Loucy (cell line): ENCODE results near the gene FRAS1.

Source experiments
- H2AFZ ChIP-seq: fragments of 200-600 bp; sonication (generic); 2 replicates; pipeline ENCODE4 v1.6.0; 2016; ENCODE audit warnings: antibody characterized with exemption, mild to moderate bottlenecking, low read length, moderate library complexity
- H3F3A ChIP-seq: fragments of 200-600 bp; 2 replicates; pipeline ENCODE4 v1.6.0; 2016; ENCODE audit warnings: antibody characterized with exemption, low read depth, mild to moderate bottlenecking
- H3K27me3 ChIP-seq: fragments of 200-600 bp; sonication (generic); 2 replicates; pipeline ENCODE4 v1.6.1; 2014; ENCODE audit warnings: low read length, mild to moderate bottlenecking; ENCODE audit not compliant: insufficient read depth, poor library complexity, severe bottlenecking
- H3K36me3 ChIP-seq: fragments of 200-600 bp; sonication (generic); 2 replicates; pipeline ENCODE4 v1.6.1; 2016; ENCODE audit warnings: low read length; ENCODE audit not compliant: insufficient read depth
- H3K4me1 ChIP-seq: fragments of 200-600 bp; sonication (generic); 2 replicates; pipeline ENCODE4 v1.5.1; 2014; ENCODE audit warnings: low read length, mild to moderate bottlenecking; ENCODE audit not compliant: insufficient read depth, poor library complexity, severe bottlenecking
- H3K4me2 ChIP-seq: fragments of 200-600 bp; sonication (generic); 2 replicates; pipeline ENCODE4 v1.6.0; 2014; ENCODE audit warnings: antibody characterized with exemption, low read length, low read depth, mild to moderate bottlenecking; ENCODE audit not compliant: poor library complexity, severe bottlenecking
- H3K4me3 ChIP-seq: fragments of 200-600 bp; sonication (generic); 2 replicates; pipeline ENCODE4 v1.5.1; 2014; ENCODE audit warnings: low read length, mild to moderate bottlenecking, mixed read lengths; ENCODE audit not compliant: poor library complexity, severe bottlenecking
- H3K79me2 ChIP-seq: fragments of 200-600 bp; sonication (generic); 2 replicates; pipeline ENCODE4 v1.6.1; 2014; ENCODE audit warnings: low read length; ENCODE audit not compliant: insufficient read depth
- H3K9ac ChIP-seq: fragments of 200-600 bp; sonication (generic); 2 replicates; pipeline ENCODE4 v1.6.0; 2014; ENCODE audit warnings: mild to moderate bottlenecking, low read depth, low read length, moderate library complexity; ENCODE audit not compliant: poor library complexity, severe bottlenecking
- H3K9me2 ChIP-seq: fragments of 200-600 bp; sonication (generic); replicated peaks from 2 replicates; pipeline ENCODE4 v1.6.1; 2016; ENCODE audit warnings: low read depth, low read length, mixed read lengths
- H3K9me3 ChIP-seq: fragments of 200-600 bp; sonication (generic); 2 replicates; pipeline ENCODE4 v1.6.1; 2014; ENCODE audit warnings: mild to moderate bottlenecking, antibody characterized with exemption, low read length, low read depth; ENCODE audit not compliant: insufficient read depth
- H4K20me1 ChIP-seq: fragments of 200-600 bp; sonication (generic); 2 replicates; pipeline ENCODE4 v1.6.0; 2014; ENCODE audit warnings: antibody characterized with exemption, low read length, mild to moderate bottlenecking; ENCODE audit not compliant: insufficient read depth, poor library complexity, severe bottlenecking
- CTCF ChIP-seq: fragments of 200-600 bp; sonication (generic); conservative IDR thresholded peaks from 2 replicates; pipeline ENCODE4 v1.5.1; 2014; ENCODE audit warnings: mild to moderate bottlenecking, antibody characterized with exemption, low read length
- EZH2phosphoT487 ChIP-seq: fragments of 200-600 bp; IDR thresholded peaks from 2 replicates; pipeline ENCODE4 v1.6.1; 2018; ENCODE audit warnings: antibody characterized with exemption, mild to moderate bottlenecking, moderate library complexity, borderline replicate concordance

FRAS1 gene

DNA sequence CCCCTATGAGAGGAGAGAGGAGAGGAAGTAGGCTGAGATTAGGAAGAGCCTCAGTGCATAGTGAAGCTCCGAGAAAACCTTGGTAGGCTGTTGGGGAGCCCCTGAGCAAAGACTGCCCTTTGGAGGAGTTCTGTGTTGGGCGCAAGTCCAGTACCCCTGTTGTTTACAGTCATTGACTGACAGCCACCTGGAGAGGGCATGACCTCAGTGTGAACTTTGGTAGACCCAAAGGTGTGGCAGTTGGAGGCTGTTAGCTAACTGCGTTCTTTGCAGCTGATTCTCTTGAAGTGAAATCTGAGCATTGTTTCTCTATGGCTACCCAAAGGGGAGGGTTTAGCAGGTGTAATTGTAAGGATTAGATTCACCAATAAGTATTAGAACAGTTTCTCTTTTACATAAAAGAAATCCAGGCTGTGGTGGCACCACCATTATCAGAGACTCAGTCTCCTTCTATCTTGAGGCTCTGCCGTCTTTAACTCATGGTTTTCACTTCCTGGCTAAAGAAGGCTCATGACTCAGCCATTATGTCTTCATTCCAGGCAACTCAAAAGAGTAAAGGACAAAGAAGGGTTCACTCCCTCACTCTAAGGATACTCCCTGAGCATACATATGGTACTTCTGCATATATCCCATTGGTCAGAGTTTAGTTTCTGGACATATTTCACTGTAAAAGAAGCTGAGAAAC lies 527.9 kb downstream of the FRAS1 start:
- H3K9ac ChIP-seq = no peak overlapping the region
- TF ChIP-seq EZH2phosphoT487 (no peak), CTCF (no peak)
- no peak overlapping the region for H3K4me3 ChIP-seq
- H3F3A ChIP-seq = no peaks in the 10 kb centered on the region
- no peaks in the 10 kb centered on the region for H3K9me2 ChIP-seq
- no peaks in the 10 kb centered on the region for H3K27me3 ChIP-seq
- H3K36me3 ChIP-seq = no peaks in the 10 kb centered on the region
- no peaks in the 10 kb centered on the region for H3K9me3 ChIP-seq
- H3K79me2 ChIP-seq = no peaks in the 10 kb centered on the region
- no peak overlapping the region for H3K4me2 ChIP-seq
- peaks cover 9% of the 10 kb centered on the region for H3K4me1 ChIP-seq
- H2AFZ ChIP-seq = peak overlapping the region; percentile 56
- H4K20me1 ChIP-seq = no peaks in the 10 kb centered on the region

DNA sequence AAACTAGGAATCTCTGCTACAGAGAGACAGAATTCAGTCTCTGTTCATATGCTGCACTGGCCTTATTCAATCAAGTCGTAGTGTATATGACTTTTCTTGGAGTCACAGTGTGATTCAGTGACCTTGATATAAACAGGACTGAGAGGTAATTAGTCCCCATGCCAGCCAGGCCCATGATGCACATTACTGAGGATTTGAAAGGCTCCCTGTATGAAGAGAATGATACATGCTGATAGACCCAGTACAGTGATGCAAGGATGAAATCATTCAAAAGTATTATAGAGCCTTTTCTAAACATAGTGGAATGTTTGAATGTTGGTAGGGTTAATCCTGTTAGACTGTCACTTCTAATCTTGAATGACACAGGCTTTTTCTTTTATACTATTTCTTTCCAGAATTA lies 528.5 kb downstream of the FRAS1 start:
- no peak overlapping the region for H3K4me2 ChIP-seq
- no peaks in the 10 kb centered on the region for H3K9me3 ChIP-seq
- TF ChIP-seq CTCF = no peak
- TF ChIP-seq EZH2phosphoT487 = no peak
- H3K4me1 ChIP-seq = peaks cover 9% of the 10 kb centered on the region
- no peaks in the 10 kb centered on the region for H3K36me3 ChIP-seq
- no peaks in the 10 kb centered on the region for H3F3A ChIP-seq
- no peaks in the 10 kb centered on the region for H3K79me2 ChIP-seq
- peak overlapping the region; percentile 56; the same call in 1 of the 2 replicates for H2AFZ ChIP-seq
- no peaks in the 10 kb centered on the region for H3K9me2 ChIP-seq
- H3K27me3 ChIP-seq = no peaks in the 10 kb centered on the region
- H3K9ac ChIP-seq = no peak overlapping the region
- H4K20me1 ChIP-seq = no peaks in the 10 kb centered on the region
- no peak overlapping the region for H3K4me3 ChIP-seq

DNA sequence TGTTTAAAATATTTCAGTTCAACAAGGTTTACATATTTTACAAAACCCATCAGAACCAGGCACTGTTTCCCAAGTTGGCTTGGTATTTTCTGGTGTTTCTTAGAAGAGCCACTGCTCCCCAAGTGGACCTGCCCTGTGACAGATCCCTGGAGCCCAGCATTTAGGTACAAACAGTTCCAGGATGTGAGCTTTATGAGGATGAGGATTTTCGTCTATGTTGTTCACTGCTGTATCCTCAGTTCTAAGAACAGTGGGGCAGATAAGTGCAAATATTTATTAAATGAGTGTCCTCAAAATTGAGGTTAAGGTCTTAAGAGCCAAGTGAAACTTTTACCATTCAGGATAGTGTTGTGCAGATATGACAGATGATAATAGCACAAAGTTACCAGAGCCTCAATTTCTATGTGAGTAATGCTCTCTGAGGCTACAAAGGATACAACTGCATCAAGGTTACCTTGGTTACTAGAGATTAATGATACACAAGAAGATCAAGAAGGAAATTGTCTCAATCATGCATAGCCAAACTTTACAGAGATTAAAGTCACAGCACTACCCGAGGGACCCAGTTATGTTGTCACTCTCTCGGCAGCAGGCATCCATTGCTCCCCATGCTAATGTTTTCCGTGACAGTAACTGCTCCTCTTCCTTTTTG lies 531.9 kb downstream of the FRAS1 start:
- no peaks in the 10 kb centered on the region for H3K27me3 ChIP-seq
- no peaks in the 10 kb centered on the region for H3K9me2 ChIP-seq
- no peaks in the 10 kb centered on the region for H3K36me3 ChIP-seq
- no peaks in the 10 kb centered on the region for H4K20me1 ChIP-seq
- H3K9me3 ChIP-seq = no peaks in the 10 kb centered on the region
- TF ChIP-seq EZH2phosphoT487 (no peak), CTCF (no peak)
- H3K4me2 ChIP-seq = no peak overlapping the region
- no peaks in the 10 kb centered on the region for H3K79me2 ChIP-seq
- no peak overlapping the region for H3K9ac ChIP-seq
- H3K4me3 ChIP-seq = no peak overlapping the region
- peaks cover 12% of the 10 kb centered on the region for H3K4me1 ChIP-seq
- no peaks in the 10 kb centered on the region for H3F3A ChIP-seq
- H2AFZ ChIP-seq = no peak overlapping the region
